Activated T-cell treated with anti-CD3 and anti-CD28 coated beads, Interleukin-2, amount 50 U/mL, for 1 hour (primary cell): ENCODE data around the gene PPFIBP1.

Source experiments
- DNase-seq: peaks from one replicate; pipeline ENCODE4 v3.0.0-alpha.2; 2020

PPFIBP1 gene

GRCh38 chr12:27513155-27513824, 10.7 kb upstream of the PPFIBP1 start:
- no peak for DNase-seq

GRCh38 chr12:27515671-27516070, 8.3 kb upstream of the PPFIBP1 start:
- DNase-seq = no peak

- DNase-seq = no peak
Measured at GRCh38 chr12:27516625-27517024, 7.4 kb upstream of the PPFIBP1 start.

GRCh38 chr12:27517546-27517945, 6.5 kb upstream of the PPFIBP1 start:
- DNase-seq = no peak

GRCh38 chr12:27517961-27518665, 5.9 kb upstream of the PPFIBP1 start:
- DNase-seq = no peak

- DNase-seq = no peak
Measured at GRCh38 chr12:27521066-27521465, 2.9 kb upstream of the PPFIBP1 start.

- DNase-seq = no peak
Measured at GRCh38 chr12:27521981-27522380, 2.0 kb upstream of the PPFIBP1 start.

GRCh38 chr12:27523305-27523641, 733 bp upstream of the PPFIBP1 start:
- DNase-seq = no peak

- DNase-seq = no peak
Measured at GRCh38 chr12:27524494-27524835, 459 bp downstream of the PPFIBP1 start.

- no peak for DNase-seq
Measured at GRCh38 chr12:27524839-27525753, 1.1 kb downstream of the PPFIBP1 start.

- DNase-seq = no peak
Measured at GRCh38 chr12:27527512-27527911, 3.5 kb downstream of the PPFIBP1 start.

- no peak for DNase-seq
Measured at GRCh38 chr12:27528788-27529187, 4.8 kb downstream of the PPFIBP1 start.

- DNase-seq = no peak
Measured at GRCh38 chr12:27530157-27530922, 6.3 kb downstream of the PPFIBP1 start.

- no peak for DNase-seq
Measured at GRCh38 chr12:27531896-27532295, 7.9 kb downstream of the PPFIBP1 start.

GRCh38 chr12:27534060-27534764, 10.2 kb downstream of the PPFIBP1 start:
- no peak for DNase-seq

- no peak for DNase-seq
Measured at GRCh38 chr12:27534765-27535161, 10.8 kb downstream of the PPFIBP1 start.

- DNase-seq = no peak
Measured at GRCh38 chr12:27535318-27535717, 11.3 kb downstream of the PPFIBP1 start.

GRCh38 chr12:27537855-27538675, 14.1 kb downstream of the PPFIBP1 start:
- DNase-seq = no peak

- no peak for DNase-seq
Measured at GRCh38 chr12:27539191-27539631, 15.2 kb downstream of the PPFIBP1 start.

GRCh38 chr12:27541031-27541719, 17.2 kb downstream of the PPFIBP1 start:
- DNase-seq = no peak

- DNase-seq = no peak
Measured at GRCh38 chr12:27542628-27543027, 18.6 kb downstream of the PPFIBP1 start.
